Testis (tissue), 2 donors: Measurements from ENCODE around the gene SBF1.

ENCODE experiments used
- POLR2A ChIP-seq: fragments of 450-650 bp; IDR thresholded peaks from one replicate; pipeline ENCODE4 v1.6.1; 2017; ENCODE audit warnings: antibody characterized with exemption, mild to moderate bottlenecking, moderate library complexity
- TF ChIP-seq, protein P1 (sequence below), 3 experiments: fragments of 450-650 bp in 2 of 3; fragments of 200-600 bp in 1 of 3; sonication (generic) in 1 of 3; IDR thresholded peaks; one replicate each; pipeline ENCODE4 v1.5.1; 2016 to 2019; ENCODE audit warnings: antibody characterized with exemption in 3 of 3, mild to moderate bottlenecking in 2 of 3, moderate library complexity in 1 of 3

DNA sequence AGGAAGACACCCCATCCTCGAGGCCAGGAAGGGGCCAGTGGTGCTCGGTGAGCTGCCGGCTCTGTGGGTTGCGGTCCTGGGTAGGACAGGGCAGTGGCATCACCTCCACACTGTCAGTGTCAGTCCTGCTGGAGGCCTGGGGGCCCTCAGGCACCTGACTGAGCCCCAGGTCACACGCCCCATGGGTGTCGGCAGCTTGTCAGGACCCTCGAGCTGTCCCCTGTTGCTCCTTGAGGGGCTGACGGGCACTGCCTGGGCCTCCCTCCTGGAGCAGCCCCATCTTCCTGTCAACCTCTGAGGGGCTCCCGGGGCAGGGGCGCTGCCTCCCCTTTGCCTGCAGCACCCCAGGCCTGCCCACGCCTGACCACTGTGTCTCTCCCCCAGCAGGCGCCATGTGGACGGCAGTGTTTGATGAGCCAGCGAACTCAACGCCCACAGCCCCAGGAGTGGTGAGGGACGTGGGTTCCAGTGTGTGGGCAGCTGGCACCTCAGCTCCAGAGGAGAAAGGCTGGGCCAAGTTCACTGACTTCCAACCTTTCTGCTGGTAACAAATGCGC lies 35.4 kb downstream of the SBF1 start:
- TF ChIP-seq, protein P1, sequence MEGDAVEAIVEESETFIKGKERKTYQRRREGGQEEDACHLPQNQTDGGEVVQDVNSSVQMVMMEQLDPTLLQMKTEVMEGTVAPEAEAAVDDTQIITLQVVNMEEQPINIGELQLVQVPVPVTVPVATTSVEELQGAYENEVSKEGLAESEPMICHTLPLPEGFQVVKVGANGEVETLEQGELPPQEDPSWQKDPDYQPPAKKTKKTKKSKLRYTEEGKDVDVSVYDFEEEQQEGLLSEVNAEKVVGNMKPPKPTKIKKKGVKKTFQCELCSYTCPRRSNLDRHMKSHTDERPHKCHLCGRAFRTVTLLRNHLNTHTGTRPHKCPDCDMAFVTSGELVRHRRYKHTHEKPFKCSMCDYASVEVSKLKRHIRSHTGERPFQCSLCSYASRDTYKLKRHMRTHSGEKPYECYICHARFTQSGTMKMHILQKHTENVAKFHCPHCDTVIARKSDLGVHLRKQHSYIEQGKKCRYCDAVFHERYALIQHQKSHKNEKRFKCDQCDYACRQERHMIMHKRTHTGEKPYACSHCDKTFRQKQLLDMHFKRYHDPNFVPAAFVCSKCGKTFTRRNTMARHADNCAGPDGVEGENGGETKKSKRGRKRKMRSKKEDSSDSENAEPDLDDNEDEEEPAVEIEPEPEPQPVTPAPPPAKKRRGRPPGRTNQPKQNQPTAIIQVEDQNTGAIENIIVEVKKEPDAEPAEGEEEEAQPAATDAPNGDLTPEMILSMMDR (IDR thresholded peaks at IDR 0.05): no peak
- TF ChIP-seq POLR2A: no peak
